ENCODE measurements around the gene BANF1. TPM values are rescaled to one million over a fixed set of nuclear protein-coding genes. Genes with fewer than 3 reads are reported as not detected.

Gene BANF1, protein sequence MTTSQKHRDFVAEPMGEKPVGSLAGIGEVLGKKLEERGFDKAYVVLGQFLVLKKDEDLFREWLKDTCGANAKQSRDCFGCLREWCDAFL
- total RNA-seq = 10 to 100 TPM; 66.9 to 86.7 (median 78.3) TPM

DNA sequence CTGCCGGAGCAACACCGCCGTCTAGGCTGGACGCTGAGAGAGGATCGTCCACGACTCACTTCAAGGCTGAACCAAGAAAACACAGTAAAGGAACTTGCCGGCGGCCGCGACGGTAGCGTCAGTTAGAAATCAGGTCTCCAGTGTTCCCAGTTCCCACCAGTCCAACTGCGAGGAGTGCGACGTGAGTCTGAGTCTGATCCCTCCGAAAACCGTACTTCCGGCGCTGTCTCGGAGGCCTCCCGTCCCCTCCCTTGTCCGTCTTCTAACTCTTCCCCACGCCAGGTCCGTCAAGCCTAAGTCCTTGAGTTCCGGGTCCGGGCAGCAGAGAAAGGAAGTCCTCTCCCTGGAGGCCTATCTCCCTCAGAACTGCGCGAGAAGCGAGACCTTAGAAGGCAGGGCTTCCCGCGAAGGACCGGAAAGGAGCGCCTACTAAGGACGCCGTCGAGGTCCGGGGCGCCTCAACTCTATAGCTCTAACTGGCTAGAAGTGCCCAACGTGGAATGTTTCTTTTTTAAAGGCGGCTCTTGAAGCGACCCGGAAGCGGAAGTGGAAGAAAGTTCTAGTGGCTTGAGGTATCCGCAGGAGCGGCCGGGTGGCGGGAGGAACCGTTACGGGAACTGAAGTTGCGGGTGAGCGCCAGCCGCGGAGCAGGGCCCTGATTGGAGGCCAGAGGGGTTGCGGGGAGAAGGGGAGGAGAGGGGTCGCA is at the start of gene BANF1, which contains the start of gene EIF1AD:
BANF1 (plus strand) TSS at position 562 of the 706 bp plus-strand sequence. CDS start 748 bp downstream, outside the sequence.
EIF1AD (minus strand) TSS at position 216 of the 706 bp plus-strand sequence. CDS start 1,768 bp downstream, outside the sequence.
- intact Hi-C loops (cut with DNase I) = no loop called here
- peak within 1 kb of the TSS; percentile 89 to 91 (median 89) for H3K27ac ChIP-seq
- 0% methylated on average over 48 to 49 of the region's 55 CpGs for WGBS, 2 donors

DNA sequence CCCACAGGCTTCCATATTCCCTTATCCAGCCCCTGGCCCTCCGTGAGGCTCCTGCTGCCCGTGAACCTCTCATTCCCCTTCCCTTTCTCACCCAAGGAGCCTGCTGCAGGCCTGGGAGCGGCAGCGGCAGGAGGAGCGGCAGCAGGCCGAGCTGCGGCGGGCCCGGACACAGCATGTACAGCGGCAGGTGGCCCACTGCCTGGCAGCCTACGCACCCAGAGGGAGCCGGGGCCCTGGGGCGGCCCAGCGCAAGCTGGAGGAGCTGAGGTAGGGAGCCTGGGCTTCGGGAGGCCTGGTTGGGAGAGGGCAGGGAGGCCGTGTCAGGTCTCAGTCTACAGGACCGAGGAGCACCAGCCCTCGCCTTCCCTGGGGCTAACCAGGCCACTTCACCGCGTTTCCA is 48.8 kb upstream of the BANF1 start:
- H3K9me3 ChIP-seq = no peaks in the 10 kb centered on the region
- 90 to 97% methylated on average over 13 to 15 of the region's 20 CpGs for WGBS, 2 donors
- no peaks in the 10 kb centered on the region for H3K27me3 ChIP-seq
- no peaks in the 10 kb centered on the region for H3K36me3 ChIP-seq
- H3K27ac ChIP-seq = no peak overlapping the region
- no peak overlapping the region for H3K4me3 ChIP-seq (replicated peaks in 1 of 3)
- DNase-seq = no peak
- no peak for TF ChIP-seq POLR2A (IDR thresholded peaks at IDR 0.05)
- TF ChIP-seq, protein P1, sequence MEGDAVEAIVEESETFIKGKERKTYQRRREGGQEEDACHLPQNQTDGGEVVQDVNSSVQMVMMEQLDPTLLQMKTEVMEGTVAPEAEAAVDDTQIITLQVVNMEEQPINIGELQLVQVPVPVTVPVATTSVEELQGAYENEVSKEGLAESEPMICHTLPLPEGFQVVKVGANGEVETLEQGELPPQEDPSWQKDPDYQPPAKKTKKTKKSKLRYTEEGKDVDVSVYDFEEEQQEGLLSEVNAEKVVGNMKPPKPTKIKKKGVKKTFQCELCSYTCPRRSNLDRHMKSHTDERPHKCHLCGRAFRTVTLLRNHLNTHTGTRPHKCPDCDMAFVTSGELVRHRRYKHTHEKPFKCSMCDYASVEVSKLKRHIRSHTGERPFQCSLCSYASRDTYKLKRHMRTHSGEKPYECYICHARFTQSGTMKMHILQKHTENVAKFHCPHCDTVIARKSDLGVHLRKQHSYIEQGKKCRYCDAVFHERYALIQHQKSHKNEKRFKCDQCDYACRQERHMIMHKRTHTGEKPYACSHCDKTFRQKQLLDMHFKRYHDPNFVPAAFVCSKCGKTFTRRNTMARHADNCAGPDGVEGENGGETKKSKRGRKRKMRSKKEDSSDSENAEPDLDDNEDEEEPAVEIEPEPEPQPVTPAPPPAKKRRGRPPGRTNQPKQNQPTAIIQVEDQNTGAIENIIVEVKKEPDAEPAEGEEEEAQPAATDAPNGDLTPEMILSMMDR (IDR thresholded peaks at IDR 0.05) = no peak
- intact Hi-C loops (cut with DNase I) = no loop called here
- peaks cover 3 to 28% of the 10 kb centered on the region in 2 donors for H3K4me1 ChIP-seq

More for the DNA sequence above, at the start of gene BANF1, which contains the start of gene EIF1AD:
- TF ChIP-seq, protein P1 (IDR thresholded peaks at IDR 0.05) = peak in 1 of 6 experiments; percentile 3
- peak in 1 of 2 donors; percentile 61 for TF ChIP-seq POLR2A (IDR thresholded peaks at IDR 0.05)
- no peaks in the 10 kb centered on the region for H3K27me3 ChIP-seq
- DNase-seq = peak; percentile 91 to 92
- no peaks in the 10 kb centered on the region for H3K9me3 ChIP-seq
- peak within 1 kb of the TSS; percentile 58 to 70 (median 61) for H3K4me3 ChIP-seq (replicated peaks in 1 of 3)
- peaks cover 40 to 43% of the 10 kb centered on the region in 2 donors for H3K36me3 ChIP-seq
- peaks cover 9 to 14% of the 10 kb centered on the region in 2 donors for H3K4me1 ChIP-seq

DNA sequence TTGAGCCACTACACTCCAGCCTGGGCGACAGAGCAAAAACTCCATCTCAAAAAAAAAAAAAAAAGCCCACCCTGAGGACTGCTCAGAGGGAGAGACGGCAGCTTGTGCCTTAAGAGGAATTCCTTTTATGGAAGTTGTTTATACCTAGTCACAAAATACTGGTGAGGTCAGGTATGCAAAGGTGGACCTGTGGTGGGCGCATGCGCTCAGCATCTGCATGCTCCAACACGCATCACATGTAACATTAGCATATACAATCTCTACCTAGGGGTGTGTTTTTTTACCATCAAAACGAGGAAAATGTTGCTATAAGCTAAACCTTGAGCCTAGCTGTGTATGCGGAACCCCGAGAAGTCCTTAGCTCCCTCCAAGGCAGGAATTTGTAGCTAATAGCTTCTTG is 47.5 kb upstream of the BANF1 start:
- no peaks in the 10 kb centered on the region for H3K36me3 ChIP-seq
- no peak overlapping the region for H3K27ac ChIP-seq
- TF ChIP-seq, protein P1 (IDR thresholded peaks at IDR 0.05) = no peak
- TF ChIP-seq POLR2A (IDR thresholded peaks at IDR 0.05) = no peak
- WGBS, 2 donors = 76 to 85% methylated on average over 8 of the region's 8 CpGs
- H3K27me3 ChIP-seq = no peaks in the 10 kb centered on the region
- intact Hi-C loops (cut with DNase I) = loop anchor here (5.0 kb wide), 1 partner anchor 53 kb away; no protein-coding TSS in a partner anchor
- peaks cover 3 to 32% of the 10 kb centered on the region in 2 donors for H3K4me1 ChIP-seq
- H3K4me3 ChIP-seq (replicated peaks in 1 of 3) = no peak overlapping the region
- DNase-seq = no peak
- H3K9me3 ChIP-seq = no peaks in the 10 kb centered on the region

- Histone ChIP-seq H3K4me1 (peaks cover 19 to 40% of the 10 kb centered on the region in 2 donors), H3K9me3 (no peaks in the 10 kb centered on the region), H3K27ac (peak overlapping the region in 1 of 3 donors; percentile 41), H3K27me3 (no peaks in the 10 kb centered on the region), H3K4me3 (replicated peaks in 1 of 3) (no peak overlapping the region), H3K36me3 (no peaks in the 10 kb centered on the region)
- intact Hi-C loops (cut with DNase I) = loop anchor here (5.0 kb wide), 1 partner anchor 49 kb away; no protein-coding TSS in a partner anchor
- 49 to 59% methylated on average over 4 of the region's 4 CpGs for WGBS, 2 donors
- TF ChIP-seq, protein P1 (IDR thresholded peaks at IDR 0.05) = no peak
- no peak for TF ChIP-seq POLR2A (IDR thresholded peaks at IDR 0.05)
- DNase-seq = no peak
These were observed 44.0 kb upstream of the BANF1 start for GRCh38 chr11:65958291-65958690.
